BLaER1 treated with 17β-estradiol and CSF1 and Interleukin-3, amounts not matched to agents 10 nM and 100 nM (cell line): ENCODE measurements around the gene UBE2J2.

Experiments
- H3K27ac ChIP-seq, 11 experiments: shearing (Covaris generic); formaldehyde crosslinking; 2 replicates each; pipeline ENCODE4 v1.8.1; 2022
- H3K27me3 ChIP-seq, 11 experiments: shearing (Covaris generic); formaldehyde crosslinking; 2 replicates each; pipeline ENCODE4 v1.8.1; 2022
- H3K36me3 ChIP-seq, 11 experiments: shearing (Covaris generic); formaldehyde crosslinking; 2 replicates each; pipeline ENCODE4 v1.8.1; 2022
- H3K4me1 ChIP-seq, 10 experiments: shearing (Covaris generic); formaldehyde crosslinking; 2 replicates each; pipeline ENCODE4 v1.8.1; 2022
- H3K4me2 ChIP-seq, 11 experiments: shearing (Covaris generic); formaldehyde crosslinking; 2 replicates each; pipeline ENCODE4 v1.8.1; 2022
- H3K4me3 ChIP-seq, 10 experiments: shearing (Covaris generic); formaldehyde crosslinking; 2 replicates each; pipeline ENCODE4 v1.8.1; 2022
- H3K9ac ChIP-seq, 11 experiments: shearing (Covaris generic); formaldehyde crosslinking; 2 replicates each; pipeline ENCODE4 v1.8.1; 2022
- H3K9me3 ChIP-seq, 11 experiments: shearing (Covaris generic); formaldehyde crosslinking; replicated peaks in 1 of 11; 2 replicates each; pipeline ENCODE4 v1.8.1; 2022
- H4K20me1 ChIP-seq, 11 experiments: shearing (Covaris generic); formaldehyde crosslinking; 2 replicates each; pipeline ENCODE4 v1.8.1; 2022
- Cebpa-rat ChIP-seq, 11 experiments: shearing (Covaris generic); IDR thresholded peaks; 2 replicates each; pipeline ENCODE4 v1.8.1; 2022

The UBE2J2 gene

DNA sequence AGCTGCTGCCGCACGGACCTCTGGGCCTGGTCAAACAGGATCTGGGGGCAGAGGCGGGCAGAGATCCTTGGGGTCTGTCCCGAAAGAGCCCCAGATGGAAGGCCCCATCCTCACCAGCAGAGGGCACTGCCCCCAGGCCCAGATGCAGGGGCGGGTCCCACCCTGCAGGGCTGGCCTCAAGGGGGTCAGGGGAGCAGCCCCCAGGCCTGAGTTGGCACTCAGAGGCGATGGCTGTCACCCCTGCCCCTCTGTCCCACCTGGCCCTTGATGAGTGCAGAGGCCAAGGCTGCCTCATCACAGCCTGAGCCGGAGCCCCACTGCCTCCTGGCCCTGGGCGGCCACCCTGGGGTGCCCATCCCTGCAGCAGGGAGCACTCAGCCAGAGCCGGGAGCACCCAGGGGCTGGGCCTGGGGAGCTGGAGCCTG lies 28.4 kb upstream of the UBE2J2 start:
- H3K9ac ChIP-seq, result no peak overlapping the region
- peaks cover 25 to 94% (median 84%) of the 10 kb centered on the region in 11 experiments; a peak in 21 of 22 replicates for H4K20me1 ChIP-seq
- H3K4me3 ChIP-seq, result no peak overlapping the region
- no peaks in the 10 kb centered on the region for H3K9me3 ChIP-seq
- H3K4me1 ChIP-seq, result peaks cover 48 to 64% (median 56%) of the 10 kb centered on the region in 10 experiments
- H3K27ac ChIP-seq, result no peak overlapping the region
- H3K27me3 ChIP-seq, result no peaks in the 10 kb centered on the region
- no peak for TF ChIP-seq Cebpa-rat (IDR thresholded peaks at IDR 0.05)
- peaks cover 0 to 6% (median 4%) of the 10 kb centered on the region in 11 experiments; a peak in 5 of 22 replicates for H3K36me3 ChIP-seq
- no peak overlapping the region for H3K4me2 ChIP-seq

- no peak overlapping the region for H3K27ac ChIP-seq
- peaks cover 31 to 48% (median 39%) of the 10 kb centered on the region in 10 experiments for H3K4me1 ChIP-seq
- no peak overlapping the region for H3K9ac ChIP-seq
- no peak for TF ChIP-seq Cebpa-rat (IDR thresholded peaks at IDR 0.05)
- peaks cover 0 to 22% (median 6%) of the 10 kb centered on the region in 11 experiments; a peak in 8 of 22 replicates for H3K36me3 ChIP-seq
- H3K9me3 ChIP-seq, result no peaks in the 10 kb centered on the region
- peaks cover 25 to 93% (median 67%) of the 10 kb centered on the region in 11 experiments; a peak in 21 of 22 replicates for H4K20me1 ChIP-seq
- H3K27me3 ChIP-seq, result no peaks in the 10 kb centered on the region
- H3K4me2 ChIP-seq, result no peak overlapping the region
- H3K4me3 ChIP-seq, result no peak overlapping the region
Measured at GRCh38 chr1:1300352-1300739, 26.7 kb upstream of the UBE2J2 start.

DNA sequence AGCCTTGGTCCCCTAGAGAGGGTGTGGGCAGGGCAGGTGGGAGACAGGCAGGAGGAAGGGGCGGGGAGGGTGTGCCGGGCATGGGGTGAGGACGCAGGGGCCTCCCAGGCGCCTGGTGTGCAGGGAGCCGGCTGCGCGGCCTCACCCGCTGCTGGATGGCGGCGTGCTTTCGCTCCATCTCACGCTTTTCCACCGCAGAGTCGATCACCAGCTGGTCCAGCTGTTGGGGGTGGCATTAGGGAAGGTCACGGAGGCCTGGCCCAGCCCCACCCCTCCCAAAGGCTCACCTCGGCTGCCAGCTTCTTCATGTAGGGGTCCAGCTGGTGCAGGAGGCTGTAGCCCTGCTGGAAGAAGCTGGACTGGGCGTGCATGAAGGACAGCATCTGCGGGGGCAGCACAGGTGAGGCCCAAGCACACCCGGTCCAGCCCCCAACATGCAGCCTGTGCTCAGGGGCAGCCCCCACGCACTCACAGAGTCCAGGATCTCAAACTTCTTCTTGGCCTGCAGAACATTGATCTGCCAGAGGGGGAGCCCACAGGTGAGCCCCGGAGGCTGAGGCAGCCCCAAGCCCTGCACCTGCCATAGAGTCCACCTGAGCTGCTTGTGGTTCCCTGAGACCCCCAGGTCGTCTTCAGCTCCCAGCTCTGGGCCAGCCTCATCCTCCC lies 26.2 kb upstream of the UBE2J2 start:
- no peak for TF ChIP-seq Cebpa-rat (IDR thresholded peaks at IDR 0.05)
- Histone ChIP-seq H3K36me3 (peaks cover 0 to 27% (median 8%) of the 10 kb centered on the region in 11 experiments; a peak in 8 of 22 replicates), H3K4me2 (peak overlapping the region in 9 of 11 experiments; percentile 46 to 76 (median 68); a peak in 12 of 22 replicates), H3K4me3 (no peak overlapping the region), H3K27ac (no peak overlapping the region), H3K9ac (no peak overlapping the region), H3K27me3 (no peaks in the 10 kb centered on the region), H3K4me1 (peaks cover 26 to 42% (median 34%) of the 10 kb centered on the region in 10 experiments), H3K9me3 (no peaks in the 10 kb centered on the region), H4K20me1 (peaks cover 25 to 93% (median 62%) of the 10 kb centered on the region in 11 experiments; a peak in 21 of 22 replicates)

DNA sequence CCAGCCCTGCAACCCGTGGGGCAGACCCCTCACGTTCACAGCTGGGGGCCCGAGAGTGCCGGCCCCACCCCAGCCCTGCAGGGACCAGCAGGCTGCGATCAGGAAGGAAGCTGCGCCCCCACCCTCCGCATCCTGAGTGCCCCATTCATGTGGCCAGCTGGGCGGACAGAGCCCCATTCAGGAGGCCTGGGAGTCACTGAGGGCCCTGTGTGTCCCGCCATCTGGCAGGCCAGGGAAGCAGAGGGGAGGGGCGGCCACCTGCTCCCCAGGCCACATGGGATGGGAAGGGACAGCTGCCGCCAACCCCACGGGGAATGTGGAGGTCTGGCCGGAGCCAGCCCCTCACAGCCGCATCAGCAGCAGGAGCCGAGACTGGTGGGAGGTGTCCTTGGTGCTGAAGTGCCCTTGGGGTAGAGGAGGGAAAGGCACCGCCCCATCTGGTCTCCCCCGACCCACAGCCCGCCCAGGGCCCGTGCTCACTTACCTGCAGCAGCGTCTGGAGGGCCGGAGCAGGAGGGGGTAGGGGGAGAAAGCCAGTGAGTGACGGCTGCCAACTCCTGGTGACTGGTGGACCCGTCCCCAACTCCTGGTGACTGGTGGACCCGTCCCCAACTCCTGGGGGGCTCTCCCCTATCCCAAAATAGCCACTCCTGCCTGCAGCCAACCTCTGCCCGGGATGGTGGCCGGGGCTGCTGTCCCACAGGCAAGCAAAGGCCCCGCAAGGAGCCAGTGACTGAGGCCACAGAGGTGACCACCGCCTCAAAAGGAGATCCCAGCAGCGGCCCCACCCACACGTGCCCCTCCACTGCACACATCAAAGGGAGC lies 25.4 kb upstream of the UBE2J2 start:
- Histone ChIP-seq H3K4me2 (peak overlapping the region; percentile 21 to 76 (median 68); a peak in 18 of 22 replicates), H3K27me3 (no peaks in the 10 kb centered on the region), H3K9me3 (no peaks in the 10 kb centered on the region), H3K27ac (no peak overlapping the region), H3K36me3 (peaks cover 0 to 35% (median 10%) of the 10 kb centered on the region in 11 experiments; a peak in 10 of 22 replicates), H3K4me3 (no peak overlapping the region), H3K4me1 (peaks cover 18 to 35% (median 26%) of the 10 kb centered on the region in 10 experiments), H3K9ac (no peak overlapping the region), H4K20me1 (peaks cover 25 to 93% (median 54%) of the 10 kb centered on the region in 11 experiments; a peak in 21 of 22 replicates)
- TF ChIP-seq Cebpa-rat (IDR thresholded peaks at IDR 0.05), result no peak

DNA sequence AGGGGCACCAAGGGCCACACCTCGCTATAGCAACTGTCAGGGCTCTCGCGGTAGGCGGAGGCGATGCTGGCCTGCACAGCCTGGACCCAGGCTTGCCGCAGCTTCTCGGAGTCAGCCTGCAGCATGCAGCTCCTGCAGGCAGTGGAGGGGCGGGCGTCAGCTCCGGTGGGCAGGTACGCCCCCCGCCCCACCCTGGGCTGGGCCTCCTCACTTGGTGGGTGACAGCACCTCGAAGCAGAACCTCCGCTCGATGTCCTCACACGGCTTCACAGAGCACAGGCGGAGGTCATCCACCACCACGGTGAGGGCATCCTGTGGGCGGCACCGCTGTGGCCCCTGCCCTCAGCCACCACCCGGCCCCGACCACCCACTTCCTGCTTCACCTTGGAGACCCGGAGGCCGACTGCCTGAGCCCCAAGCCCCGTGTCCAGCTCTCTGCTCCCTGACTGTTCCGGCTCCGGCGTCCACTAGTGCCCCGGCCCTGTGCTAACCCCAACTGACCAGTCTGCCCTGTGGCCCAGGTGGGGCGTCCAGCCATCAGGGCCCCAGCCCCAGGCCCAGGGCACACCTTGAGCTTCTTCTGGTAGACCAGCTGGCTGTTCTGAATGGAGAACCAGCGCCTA lies 24.3 kb upstream of the UBE2J2 start:
- Histone ChIP-seq H3K27ac (no peak overlapping the region), H3K9ac (no peak overlapping the region), H3K4me2 (no peak overlapping the region), H3K9me3 (no peaks in the 10 kb centered on the region), H3K27me3 (no peaks in the 10 kb centered on the region), H3K4me3 (no peak overlapping the region), H3K4me1 (peaks cover 7 to 23% (median 17%) of the 10 kb centered on the region in 10 experiments; a peak in 19 of 20 replicates), H4K20me1 (peaks cover 25 to 89% (median 45%) of the 10 kb centered on the region in 11 experiments; a peak in 21 of 22 replicates), H3K36me3 (peaks cover 0 to 42% (median 15%) of the 10 kb centered on the region in 11 experiments; a peak in 10 of 22 replicates)
- no peak for TF ChIP-seq Cebpa-rat (IDR thresholded peaks at IDR 0.05)

- peaks cover 16 to 89% (median 47%) of the 10 kb centered on the region in 11 experiments; a peak in 21 of 22 replicates for H4K20me1 ChIP-seq
- no peak for TF ChIP-seq Cebpa-rat (IDR thresholded peaks at IDR 0.05)
Measured at GRCh38 chr1:1296070-1297061, 22.7 kb upstream of the UBE2J2 start.

DNA sequence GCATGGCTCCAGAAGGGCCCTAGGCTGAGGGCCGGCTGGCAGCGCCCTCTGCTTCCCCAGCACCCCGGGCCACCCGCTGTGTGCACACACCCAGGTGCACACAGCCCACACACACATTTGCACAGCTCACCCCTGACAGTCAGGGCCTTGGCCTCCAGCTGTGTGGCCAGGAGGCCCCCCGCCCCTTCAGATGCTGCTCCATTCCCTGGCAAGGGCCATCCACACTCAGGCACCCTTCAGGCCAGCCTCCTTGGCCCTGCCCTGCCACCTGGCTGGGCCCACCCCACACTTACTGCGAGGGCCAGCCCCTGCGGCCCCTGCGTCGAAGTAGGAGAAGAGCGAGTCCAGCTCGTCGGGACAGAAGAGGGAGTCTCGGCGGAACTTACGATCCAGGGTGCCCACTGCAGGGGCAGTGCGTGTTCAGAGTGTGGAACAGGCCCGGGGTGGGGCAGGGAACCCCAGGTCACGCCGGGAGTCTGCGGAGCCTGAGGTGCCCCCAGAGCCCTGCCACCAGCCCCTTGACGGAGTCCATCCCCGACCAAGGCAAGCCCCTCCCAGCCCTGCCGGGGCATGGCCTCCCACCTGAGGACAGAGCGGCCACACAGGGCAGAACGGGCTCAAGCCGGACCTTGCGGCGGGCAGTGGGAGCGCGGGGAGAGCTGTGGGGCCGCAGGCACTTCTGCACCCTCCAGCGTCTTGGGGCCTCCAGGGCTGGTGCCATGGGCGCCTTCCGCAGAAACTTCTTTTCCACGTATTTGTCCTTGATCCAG lies 21.7 kb upstream of the UBE2J2 start:
- H3K27me3 ChIP-seq, result no peaks in the 10 kb centered on the region
- peaks cover 0 to 42% (median 15%) of the 10 kb centered on the region in 11 experiments; a peak in 10 of 22 replicates for H3K36me3 ChIP-seq
- H3K4me2 ChIP-seq, result no peak overlapping the region
- H3K4me1 ChIP-seq, result peaks cover 7 to 39% (median 29%) of the 10 kb centered on the region in 10 experiments; a peak in 18 of 20 replicates
- TF ChIP-seq Cebpa-rat (IDR thresholded peaks at IDR 0.05), result no peak
- H4K20me1 ChIP-seq, result peaks cover 16 to 89% (median 40%) of the 10 kb centered on the region in 11 experiments; a peak in 21 of 22 replicates
- no peak overlapping the region for H3K4me3 ChIP-seq
- H3K27ac ChIP-seq, result no peak overlapping the region
- H3K9ac ChIP-seq, result no peak overlapping the region
- no peaks in the 10 kb centered on the region for H3K9me3 ChIP-seq

More at GRCh38 chr1:1296070-1297061, 22.7 kb upstream of the UBE2J2 start:
- Histone ChIP-seq H3K9me3 (no peaks in the 10 kb centered on the region), H3K4me3 (no peak overlapping the region), H3K4me2 (no peak overlapping the region), H3K27me3 (no peaks in the 10 kb centered on the region), H3K27ac (no peak overlapping the region), H3K4me1 (peaks cover 7 to 31% (median 25%) of the 10 kb centered on the region in 10 experiments; a peak in 18 of 20 replicates), H3K36me3 (peaks cover 0 to 42% (median 15%) of the 10 kb centered on the region in 11 experiments; a peak in 10 of 22 replicates), H3K9ac (no peak overlapping the region)
